Endodermal cell (in vitro differentiated cells): Measurements from ENCODE around the gene ZSCAN26. TPM values are rescaled to one million over a fixed set of nuclear protein-coding genes. Genes with fewer than 3 reads are reported as not detected.
A peak's percentile ranks its signal among the peaks of the same experiment; 100 is the strongest.

ENCODE experiments used
- DNase-seq: peaks from one replicate; pipeline ENCODE4 v3.0.0-alpha.2; 2017
- H3K27ac ChIP-seq: 2 replicates; pipeline ENCODE4 v1.5.1; 2013; ENCODE audit warnings: mild to moderate bottlenecking, low read depth, low read length, moderate library complexity
- H3K27me3 ChIP-seq: 2 replicates; pipeline ENCODE4 v1.6.1; 2013; ENCODE audit warnings: mild to moderate bottlenecking, low read length, moderate library complexity; ENCODE audit not compliant: insufficient read depth, control insufficient read depth, poor library complexity, severe bottlenecking
- H3K36me3 ChIP-seq: 2 replicates; pipeline ENCODE4 v1.7.0; 2013; ENCODE audit warnings: mild to moderate bottlenecking, low read length, moderate library complexity; ENCODE audit not compliant: control insufficient read depth, insufficient read depth
- H3K4me1 ChIP-seq: one replicate; pipeline ENCODE4 v1.7.0; 2013; ENCODE audit warnings: low read length; ENCODE audit not compliant: control insufficient read depth, insufficient read depth
- H3K4me3 ChIP-seq: 2 replicates; pipeline ENCODE4 v1.5.1; 2013; ENCODE audit warnings: mild to moderate bottlenecking, low read length, moderate library complexity
- H3K9ac ChIP-seq: 2 replicates; pipeline ENCODE4 v1.6.1; 2013; ENCODE audit warnings: mild to moderate bottlenecking, low read length, moderate library complexity; ENCODE audit not compliant: poor library complexity, severe bottlenecking; ENCODE audit errors: extremely low read depth
- H3K9me3 ChIP-seq: 2 replicates; pipeline ENCODE4 v1.6.1; 2013; ENCODE audit warnings: mild to moderate bottlenecking, low read length, moderate library complexity; ENCODE audit not compliant: control insufficient read depth
- H3K27ac Mint-ChIP-seq: 2 replicates; pipeline ENCODE4 v1.8.0; 2020; ENCODE audit warnings: mixed read lengths
- H3K27me3 Mint-ChIP-seq: 2 replicates; pipeline ENCODE4 v1.8.0; 2021; ENCODE audit warnings: mild to moderate bottlenecking, mixed read lengths; ENCODE audit not compliant: insufficient read depth
- H3K36me3 Mint-ChIP-seq: 2 replicates; pipeline ENCODE4 v1.8.0; 2020; ENCODE audit warnings: low read depth, mixed read lengths
- H3K4me1 Mint-ChIP-seq: 2 replicates; pipeline ENCODE4 v1.8.0; 2020; ENCODE audit warnings: mixed read lengths
- H3K4me3 Mint-ChIP-seq: 2 replicates; pipeline ENCODE4 v1.8.0; 2020; ENCODE audit warnings: mild to moderate bottlenecking, moderate library complexity, mixed read lengths
- H3K9me3 Mint-ChIP-seq: 2 replicates; pipeline ENCODE4 v1.8.0; 2020; ENCODE audit warnings: mild to moderate bottlenecking, mixed read lengths
- WGBS, 2 experiments: methylation state at CpG; one replicate each; pipeline versions ENCODE4 v1.1.5 to v1.1.7; 2013; ENCODE audit warnings: missing lambda C conversion rate in 2 of 2, mixed read lengths in 1 of 2; ENCODE audit not compliant: insufficient coverage in 1 of 2, insufficient read length in 1 of 2; 5-methylcytosine and 5-hydroxymethylcytosine counted together
- total RNA-seq, 2 donors: library from RNA; stranded (reverse); fragmentation: NEBNext Ultra II Directional in 1 of 2; extraction: Animal tissue kit (Norgen Biotek cat#: 25700) in 1 of 2; gene quantifications; 2 replicates in 1 of 2; 3 replicates in 1 of 2; pipeline ENCODE4 v1.2.1, GENCODE V29; 2021
- TF ChIP-seq, protein P1 (sequence below): fragments of 200-600 bp; sonication (generic); conservative IDR thresholded peaks from 2 replicates; pipeline ENCODE4 v1.5.0; 2021; ENCODE audit warnings: antibody characterized with exemption, mild to moderate bottlenecking

ZSCAN26 gene
- total RNA-seq, 2 donors from 2014 or later, result 10.9 to 18.9 TPM

DNA sequence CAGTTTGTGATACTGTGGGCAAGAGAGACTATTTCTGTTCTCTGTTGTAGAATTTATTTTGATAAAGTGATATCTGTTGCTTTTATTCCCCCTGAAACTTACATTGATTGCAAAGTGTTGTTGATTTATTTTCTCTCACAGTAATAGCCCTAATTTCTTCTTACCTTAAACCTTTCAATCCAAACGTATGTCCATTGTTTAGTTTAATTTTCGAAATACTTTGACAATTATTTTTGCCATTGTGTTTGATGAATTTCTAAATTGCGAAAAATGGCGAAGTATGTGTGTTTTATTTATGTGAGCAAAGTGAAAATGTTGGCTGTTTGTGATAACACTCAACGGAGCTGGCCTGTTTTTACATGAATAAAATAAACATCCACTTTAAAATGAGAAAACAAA, 381 bp upstream of the ZSCAN26 start:
- DNase-seq, result no peak
- Histone ChIP-seq H3K36me3 (no peaks in the 10 kb centered on the region), H3K27ac (no peak overlapping the region), H3K9ac (peak overlapping the region; percentile 66), H3K4me3 (peak overlapping the region; percentile 99), H3K4me1 (peaks cover 6% of the 10 kb centered on the region), H3K9me3 (no peaks in the 10 kb centered on the region), H3K27me3 (no peaks in the 10 kb centered on the region)
- no peak overlapping the region for H3K27ac Mint-ChIP-seq
- peaks cover under 1% of the 10 kb centered on the region for H3K36me3 Mint-ChIP-seq
- no peak overlapping the region for H3K4me3 Mint-ChIP-seq
- TF ChIP-seq, protein P1, sequence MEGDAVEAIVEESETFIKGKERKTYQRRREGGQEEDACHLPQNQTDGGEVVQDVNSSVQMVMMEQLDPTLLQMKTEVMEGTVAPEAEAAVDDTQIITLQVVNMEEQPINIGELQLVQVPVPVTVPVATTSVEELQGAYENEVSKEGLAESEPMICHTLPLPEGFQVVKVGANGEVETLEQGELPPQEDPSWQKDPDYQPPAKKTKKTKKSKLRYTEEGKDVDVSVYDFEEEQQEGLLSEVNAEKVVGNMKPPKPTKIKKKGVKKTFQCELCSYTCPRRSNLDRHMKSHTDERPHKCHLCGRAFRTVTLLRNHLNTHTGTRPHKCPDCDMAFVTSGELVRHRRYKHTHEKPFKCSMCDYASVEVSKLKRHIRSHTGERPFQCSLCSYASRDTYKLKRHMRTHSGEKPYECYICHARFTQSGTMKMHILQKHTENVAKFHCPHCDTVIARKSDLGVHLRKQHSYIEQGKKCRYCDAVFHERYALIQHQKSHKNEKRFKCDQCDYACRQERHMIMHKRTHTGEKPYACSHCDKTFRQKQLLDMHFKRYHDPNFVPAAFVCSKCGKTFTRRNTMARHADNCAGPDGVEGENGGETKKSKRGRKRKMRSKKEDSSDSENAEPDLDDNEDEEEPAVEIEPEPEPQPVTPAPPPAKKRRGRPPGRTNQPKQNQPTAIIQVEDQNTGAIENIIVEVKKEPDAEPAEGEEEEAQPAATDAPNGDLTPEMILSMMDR, result no peak
- H3K27me3 Mint-ChIP-seq, result no peaks in the 10 kb centered on the region
- peaks cover 23% of the 10 kb centered on the region for H3K4me1 Mint-ChIP-seq
- no peaks in the 10 kb centered on the region for H3K9me3 Mint-ChIP-seq
- WGBS, 2 experiments, result 20 to 39% methylated on average over 1 to 5 of the region's 5 CpGs

DNA sequence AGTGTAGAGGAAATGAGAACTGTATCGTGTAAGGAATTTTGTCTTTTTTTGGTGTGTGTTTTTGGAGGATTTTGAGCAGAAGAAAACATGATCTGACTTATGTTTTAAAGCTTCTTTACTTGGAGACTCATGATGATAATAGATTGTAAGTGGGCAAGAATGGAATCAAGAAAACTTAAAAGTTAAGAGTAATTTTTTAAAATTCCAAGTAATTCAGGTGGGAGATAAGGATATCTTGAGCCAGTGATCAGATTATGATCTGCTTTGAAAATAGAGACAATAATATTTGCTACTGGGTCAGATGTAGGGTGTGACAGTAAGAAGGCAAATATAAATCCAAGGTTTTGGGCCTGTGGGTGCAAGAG, 734 bp downstream of the ZSCAN26 start:
- Histone ChIP-seq H3K9ac (peak overlapping the region; percentile 66), H3K4me3 (peak overlapping the region; percentile 99), H3K9me3 (no peaks in the 10 kb centered on the region), H3K27ac (no peak overlapping the region), H3K27me3 (no peaks in the 10 kb centered on the region), H3K4me1 (peaks cover 6% of the 10 kb centered on the region), H3K36me3 (peaks cover 4% of the 10 kb centered on the region)
- Mint-ChIP-seq H3K27ac (no peak overlapping the region), H3K36me3 (peaks cover 12% of the 10 kb centered on the region), H3K4me1 (peaks cover 20% of the 10 kb centered on the region), H3K27me3 (no peaks in the 10 kb centered on the region), H3K9me3 (no peaks in the 10 kb centered on the region), H3K4me3 (no peak overlapping the region)
- WGBS, 2 experiments, result 43 to 46% methylated on average over 1 of the region's 1 CpG
- no peak for DNase-seq
- TF ChIP-seq, protein P1, result no peak

DNA sequence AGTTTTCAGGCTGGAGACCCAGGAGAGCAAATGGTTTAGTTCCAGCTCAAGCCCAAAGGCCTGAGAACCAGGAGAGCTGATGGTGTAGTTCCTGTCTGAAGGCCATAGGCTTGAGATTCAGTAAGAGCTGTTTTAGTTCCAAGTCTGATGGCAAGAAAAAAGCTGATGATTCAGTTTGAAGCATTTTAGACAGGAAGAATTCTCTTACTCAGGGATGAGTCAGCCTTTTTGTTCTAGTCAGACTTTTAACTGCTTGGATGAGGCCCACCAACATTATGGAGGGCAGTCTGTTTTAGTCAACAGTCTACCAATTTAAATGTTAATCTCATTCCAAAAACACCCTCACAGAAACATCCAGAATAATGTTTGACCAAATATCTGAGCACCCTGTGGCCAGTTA, 2.5 kb downstream of the ZSCAN26 start:
- H3K27me3 Mint-ChIP-seq, result no peaks in the 10 kb centered on the region
- H3K9ac ChIP-seq, result no peak overlapping the region
- H3K36me3 ChIP-seq, result peaks cover 14% of the 10 kb centered on the region
- H3K27me3 ChIP-seq, result peaks cover 9% of the 10 kb centered on the region
- peaks cover 28% of the 10 kb centered on the region for H3K36me3 Mint-ChIP-seq
- no peak overlapping the region for H3K4me3 Mint-ChIP-seq
- H3K4me1 ChIP-seq, result peaks cover 6% of the 10 kb centered on the region
- TF ChIP-seq, protein P1, result no peak
- H3K4me1 Mint-ChIP-seq, result peaks cover 10% of the 10 kb centered on the region
- H3K9me3 Mint-ChIP-seq, result no peaks in the 10 kb centered on the region
- H3K9me3 ChIP-seq, result no peaks in the 10 kb centered on the region
- no peak overlapping the region for H3K4me3 ChIP-seq
- H3K27ac Mint-ChIP-seq, result no peak overlapping the region
- H3K27ac ChIP-seq, result no peak overlapping the region
- no peak for DNase-seq
